ENCODE data around the gene DNAH3.
A peak's percentile ranks its signal among the peaks of the same experiment; 100 is the strongest.
"Not testable (repeated sequence)": the region's sequence is repeated elsewhere in the genome, so short reads cannot be mapped to it uniquely, and the experiment has no call there.

Gene DNAH3, protein sequence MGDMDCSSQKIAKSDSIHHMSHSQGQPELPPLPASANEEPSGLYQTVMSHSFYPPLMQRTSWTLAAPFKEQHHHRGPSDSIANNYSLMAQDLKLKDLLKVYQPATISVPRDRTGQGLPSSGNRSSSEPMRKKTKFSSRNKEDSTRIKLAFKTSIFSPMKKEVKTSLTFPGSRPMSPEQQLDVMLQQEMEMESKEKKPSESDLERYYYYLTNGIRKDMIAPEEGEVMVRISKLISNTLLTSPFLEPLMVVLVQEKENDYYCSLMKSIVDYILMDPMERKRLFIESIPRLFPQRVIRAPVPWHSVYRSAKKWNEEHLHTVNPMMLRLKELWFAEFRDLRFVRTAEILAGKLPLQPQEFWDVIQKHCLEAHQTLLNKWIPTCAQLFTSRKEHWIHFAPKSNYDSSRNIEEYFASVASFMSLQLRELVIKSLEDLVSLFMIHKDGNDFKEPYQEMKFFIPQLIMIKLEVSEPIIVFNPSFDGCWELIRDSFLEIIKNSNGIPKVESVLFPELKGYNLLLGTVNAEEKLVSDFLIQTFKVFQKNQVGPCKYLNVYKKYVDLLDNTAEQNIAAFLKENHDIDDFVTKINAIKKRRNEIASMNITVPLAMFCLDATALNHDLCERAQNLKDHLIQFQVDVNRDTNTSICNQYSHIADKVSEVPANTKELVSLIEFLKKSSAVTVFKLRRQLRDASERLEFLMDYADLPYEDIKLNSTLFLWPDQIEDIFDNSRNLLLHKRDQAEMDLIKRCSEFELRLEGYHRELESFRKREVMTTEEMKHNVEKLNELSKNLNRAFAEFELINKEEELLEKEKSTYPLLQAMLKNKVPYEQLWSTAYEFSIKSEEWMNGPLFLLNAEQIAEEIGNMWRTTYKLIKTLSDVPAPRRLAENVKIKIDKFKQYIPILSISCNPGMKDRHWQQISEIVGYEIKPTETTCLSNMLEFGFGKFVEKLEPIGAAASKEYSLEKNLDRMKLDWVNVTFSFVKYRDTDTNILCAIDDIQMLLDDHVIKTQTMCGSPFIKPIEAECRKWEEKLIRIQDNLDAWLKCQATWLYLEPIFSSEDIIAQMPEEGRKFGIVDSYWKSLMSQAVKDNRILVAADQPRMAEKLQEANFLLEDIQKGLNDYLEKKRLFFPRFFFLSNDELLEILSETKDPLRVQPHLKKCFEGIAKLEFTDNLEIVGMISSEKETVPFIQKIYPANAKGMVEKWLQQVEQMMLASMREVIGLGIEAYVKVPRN (N-terminal part only)

GRCh38 chr16:21150375-21151001 lies at the start of gene DNAH3:
Gene DNAH3, minus strand, starts transcription at chr16:21150846. Its CDS starts 527 bp downstream, at chr16:21150319.
- peak; percentile 66 for DNase-seq

DNA sequence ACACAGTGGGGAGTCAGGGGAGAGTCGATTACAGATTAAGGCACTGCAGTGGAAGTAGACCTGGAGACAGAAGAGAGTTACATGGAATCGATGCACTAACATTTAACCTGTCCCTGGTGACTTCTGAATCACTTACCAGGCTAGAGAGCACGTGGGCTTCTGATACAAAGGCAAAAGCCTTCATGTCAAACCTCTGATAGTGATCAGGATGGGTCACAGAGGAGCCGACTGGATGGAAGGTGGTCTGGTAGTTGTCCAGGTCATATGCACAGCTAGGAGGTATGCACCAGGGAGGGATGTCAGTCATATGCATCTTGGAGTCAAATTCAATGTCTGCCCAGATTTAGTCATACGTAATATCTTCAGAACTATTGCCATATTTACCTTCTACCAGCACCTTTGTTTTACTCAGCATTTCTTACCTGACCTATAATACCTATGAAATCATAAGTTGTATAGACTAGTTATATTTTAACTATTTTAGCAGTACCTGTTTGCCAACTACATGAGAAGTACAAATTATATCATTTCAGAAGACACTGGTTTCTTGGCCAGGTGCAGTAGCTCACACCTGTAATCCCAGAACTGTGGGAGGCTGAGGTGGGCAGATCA lies 49.1 kb upstream of the DNAH3 start:
- DNase-seq, result no peak

- no peak for DNase-seq
Measured at GRCh38 chr16:21197621-21198020, 47.0 kb upstream of the DNAH3 start.

DNA sequence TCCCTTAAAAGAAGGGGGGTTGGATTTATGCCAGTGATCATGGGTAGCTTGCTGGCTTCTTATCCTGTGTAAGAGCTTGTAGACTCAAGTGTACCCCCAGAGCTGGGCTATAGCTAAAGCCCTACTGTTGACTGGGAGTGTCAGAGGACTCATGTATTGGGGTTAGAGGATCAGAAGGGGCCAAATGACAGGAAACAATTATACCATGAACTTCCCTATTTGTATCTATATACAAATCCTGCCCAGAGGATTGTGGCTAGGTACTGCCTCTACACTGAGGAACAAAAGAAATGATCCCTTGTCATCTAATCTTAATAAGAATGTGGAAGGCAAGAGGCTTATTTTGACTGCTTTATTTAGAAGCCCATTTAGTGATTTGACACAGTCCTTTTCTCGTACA lies 46.5 kb upstream of the DNAH3 start:
- no peak for DNase-seq

- not testable (repeated sequence) for DNase-seq
Measured at GRCh38 chr16:21195330-21195729, 44.7 kb upstream of the DNAH3 start.

GRCh38 chr16:21194771-21195301 lies 44.2 kb upstream of the DNAH3 start:
- DNase-seq, result peak; percentile 33

GRCh38 chr16:21192991-21193390 lies 42.3 kb upstream of the DNAH3 start:
- no peak for DNase-seq

DNA sequence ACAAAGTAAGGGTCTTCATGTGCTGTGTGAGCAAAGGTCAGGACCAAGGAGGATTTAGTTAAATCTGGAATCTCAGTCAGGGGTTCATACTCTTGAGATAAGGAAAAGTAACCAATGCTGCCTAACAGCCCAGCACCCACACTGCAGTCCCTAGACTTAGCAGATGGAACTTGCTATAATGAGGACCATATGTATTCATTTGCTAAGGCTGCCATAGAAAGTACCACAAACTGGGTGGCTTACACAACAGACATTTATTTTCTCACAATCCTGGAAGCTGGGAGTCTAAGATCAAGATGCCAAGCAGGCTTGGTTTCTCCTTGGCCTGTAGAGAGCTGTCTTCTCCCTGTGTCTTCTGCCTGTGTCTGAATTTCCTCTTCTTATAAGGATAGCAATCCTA lies 40.0 kb upstream of the DNAH3 start:
- DNase-seq, result no peak

GRCh38 chr16:21190013-21190412 lies 39.4 kb upstream of the DNAH3 start:
- no peak for DNase-seq

GRCh38 chr16:21189311-21189710 lies 38.7 kb upstream of the DNAH3 start:
- no peak for DNase-seq

DNA sequence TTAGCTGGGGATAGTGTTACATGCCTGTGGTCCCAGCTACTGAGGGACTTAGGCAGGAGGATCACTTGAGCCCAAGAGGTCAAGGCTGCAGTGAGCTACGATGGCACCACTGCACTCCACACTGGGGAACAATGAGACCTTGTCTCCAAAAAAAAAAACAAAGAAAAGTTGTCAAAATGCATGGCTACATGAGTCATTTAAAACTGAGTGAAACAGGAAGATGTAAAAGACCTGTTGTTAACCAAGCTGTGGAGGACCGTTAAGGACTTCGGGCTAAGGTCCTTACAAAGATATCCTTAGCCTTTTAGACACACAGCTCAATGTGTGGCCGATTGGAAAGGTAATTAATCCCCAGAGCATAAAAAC lies 35.7 kb upstream of the DNAH3 start:
- DNase-seq, result no peak

- no peak for DNase-seq
Measured at GRCh38 chr16:21185659-21186325, 35.1 kb upstream of the DNAH3 start.

- DNase-seq, result no peak
Measured at GRCh38 chr16:21184834-21185233, 34.2 kb upstream of the DNAH3 start.

- no peak for DNase-seq
Measured at GRCh38 chr16:21183995-21184394, 33.3 kb upstream of the DNAH3 start.

- no peak for DNase-seq
Measured at GRCh38 chr16:21179983-21180365, 29.3 kb upstream of the DNAH3 start.

DNA sequence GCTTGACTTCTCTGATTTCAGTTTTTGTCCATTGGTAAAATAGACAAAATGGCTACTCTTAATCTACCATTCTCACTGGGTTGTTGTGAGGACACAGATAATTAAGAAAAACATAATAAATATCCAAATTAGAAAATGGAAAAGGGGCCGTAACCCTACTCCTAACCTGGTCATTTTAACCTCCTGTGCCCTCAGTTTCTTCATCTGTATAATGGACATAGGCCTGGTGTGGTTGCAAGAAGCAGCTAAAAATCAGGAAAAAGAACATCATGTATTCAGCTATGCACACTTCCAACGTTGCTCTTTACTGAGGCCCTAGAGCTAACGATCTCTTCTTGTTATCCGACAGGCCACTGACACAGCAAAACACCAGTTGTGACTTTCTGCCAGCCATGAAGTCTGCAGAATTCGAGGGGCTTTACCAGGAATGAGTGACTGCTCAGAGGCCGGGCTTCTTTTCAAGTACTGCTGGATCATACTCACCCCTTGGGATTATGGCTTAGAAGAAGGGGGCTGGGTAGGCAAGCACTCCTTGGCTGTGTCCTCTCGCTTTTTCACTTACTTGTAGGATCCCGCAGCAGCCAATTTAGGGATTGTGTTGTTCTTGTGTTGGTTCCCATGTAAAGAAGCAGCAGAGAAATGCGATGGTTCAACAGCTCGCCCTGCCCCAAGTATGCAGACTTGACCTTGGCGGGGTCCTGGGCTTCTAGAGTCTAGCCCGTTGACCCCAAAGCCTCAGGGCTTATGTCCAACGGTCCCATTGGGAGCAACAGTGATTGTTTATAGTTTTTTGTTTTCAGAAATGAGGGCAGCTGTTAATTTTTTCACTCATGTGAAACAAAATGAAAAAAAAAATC lies 28.7 kb upstream of the DNAH3 start:
- DNase-seq, result no peak

DNA sequence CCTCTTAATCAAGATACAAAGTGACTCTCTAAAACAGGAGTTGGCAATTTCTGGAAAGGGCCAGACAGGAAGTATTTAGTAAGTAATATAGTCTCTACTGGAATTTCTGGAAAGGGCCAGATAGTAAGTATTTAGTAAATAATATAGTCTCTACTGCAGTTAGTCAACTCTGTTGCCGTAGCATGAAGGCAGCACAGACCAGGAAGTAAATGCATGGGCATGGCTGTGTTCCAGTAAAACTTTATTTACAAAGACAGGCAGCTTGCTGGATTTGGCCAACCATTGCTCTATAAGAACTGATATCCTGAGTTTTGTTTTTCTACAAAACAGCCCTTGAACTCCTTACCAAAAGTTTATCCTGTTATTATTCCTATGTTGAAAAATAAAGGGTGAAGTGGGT lies 24.8 kb upstream of the DNAH3 start:
- DNase-seq, result no peak

DNA sequence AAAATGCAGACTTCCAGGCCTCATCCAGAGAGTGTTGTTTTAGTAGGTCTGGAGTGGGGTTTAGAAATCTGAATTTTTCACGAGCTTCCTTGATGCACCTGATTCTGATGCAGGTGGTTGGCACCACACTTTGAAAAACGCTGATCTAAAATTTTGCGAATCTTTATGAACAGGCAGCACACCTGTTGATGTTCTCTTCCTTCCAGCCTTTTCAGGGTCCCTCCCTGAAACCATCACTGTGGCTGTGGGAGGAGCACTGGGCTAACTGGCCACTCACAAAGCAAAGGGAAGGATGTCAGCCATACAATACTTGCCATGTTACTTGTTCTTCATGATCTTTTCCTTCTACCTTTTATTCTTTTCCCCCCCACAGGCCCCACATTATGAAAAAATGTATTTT lies 22.0 kb upstream of the DNAH3 start:
- no peak for DNase-seq

- DNase-seq, result not testable (repeated sequence)
Measured at GRCh38 chr16:21170116-21170515, 19.5 kb upstream of the DNAH3 start.

GRCh38 chr16:21169249-21169981 lies 18.8 kb upstream of the DNAH3 start:
- no peak for DNase-seq
